Heart right ventricle (tissue), 16 donors: ENCODE data around the gene SEMA3F. TPM values are rescaled to one million over a fixed set of nuclear protein-coding genes. Genes with fewer than 3 reads are reported as not detected.

Experiments
- ATAC-seq, 8 donors: fragments of 200-7000 bp; cut with Tn5 transposase; one replicate each; pipeline ENCODE4 v1.9.1; 2020; ENCODE audit warnings: mild to moderate bottlenecking in 8 of 8, moderate library complexity in 8 of 8, moderate number of reproducible peaks in 1 of 8
- DNase-seq, 2 donors: peaks; one replicate each; pipeline ENCODE4 v3.0.0-alpha.2; 2020
- H3K27ac ChIP-seq, 10 donors: fragments of 200-600 bp; sonication (generic) in 2 of 10; one replicate each; pipeline versions ENCODE4 v1.5.0 to v1.8.0; 2020 to 2022; ENCODE audit warnings: mild to moderate bottlenecking in 3 of 10
- H3K27me3 ChIP-seq, 7 donors: fragments of 200-600 bp; one replicate each; pipeline ENCODE4 v1.8.0; 2021 to 2022; ENCODE audit warnings: mild to moderate bottlenecking in 2 of 7
- H3K36me3 ChIP-seq, 9 donors: fragments of 200-600 bp; sonication (generic) in 1 of 9; one replicate each; pipeline versions ENCODE4 v1.5.0 to v1.8.0; 2020 to 2022; ENCODE audit warnings: mild to moderate bottlenecking in 2 of 9
- H3K4me1 ChIP-seq, 9 donors: fragments of 200-600 bp; sonication (generic) in 1 of 9; one replicate each; pipeline versions ENCODE4 v1.5.0 to v1.8.0; 2020 to 2022; ENCODE audit warnings: mild to moderate bottlenecking in 4 of 9
- H3K4me3 ChIP-seq, 10 donors: fragments of 200-600 bp; sonication (generic) in 2 of 10; one replicate each; pipeline versions ENCODE4 v1.5.0 to v1.8.0; 2020 to 2022; ENCODE audit warnings: mild to moderate bottlenecking in 7 of 10, moderate library complexity in 2 of 10
- H3K9me3 ChIP-seq, 11 donors: fragments of 200-600 bp in 10 of 11; sonication (generic) in 2 of 11; one replicate each; pipeline versions ENCODE4 v1.5.0 to v1.8.0; 2013 to 2022; ENCODE audit warnings: mild to moderate bottlenecking in 2 of 11, control low read depth in 1 of 11, moderate library complexity in 1 of 11
- CTCF ChIP-seq, 9 donors: fragments of 200-600 bp; sonication (generic) in 2 of 9; IDR thresholded peaks; one replicate each; pipeline versions ENCODE4 v1.5.0 to v1.8.0; 2021 to 2022; ENCODE audit warnings: antibody characterized with exemption in 9 of 9, mild to moderate bottlenecking in 5 of 9, moderate library complexity in 1 of 9
- WGBS, 2 donors: extraction: QIAGEN DNeasy Blood & Tissue Kit; methylation state at CpG; one replicate each; pipeline ENCODE4 v1.1.7; 2013; ENCODE audit warnings: inconsistent platforms in 1 of 2; 5-methylcytosine and 5-hydroxymethylcytosine counted together
- intact Hi-C, 10 donors: fragments of 100-400 bp; cut with DNase I; formaldehyde crosslinking; loops; one replicate each; pipeline versions ENCODE4 v1.11.1 to v1.14.2; 2022
- polyA plus RNA-seq, 2 donors: library from polyadenylated mRNA; stranded (reverse); fragments of 200-250 nt; gene quantifications; one replicate each; pipeline ENCODE4 v1.2.3, GENCODE V29; 2013
- total RNA-seq, 10 donors: library from RNA; stranded (reverse); fragmentation: NEBNext Ultra II Directional in 3 of 10; extraction: Animal tissue kit (Norgen Biotek cat#: 25700) in 3 of 10; gene quantifications; one replicate each; pipeline versions ENCODE4 v1.2.1 to v1.2.4, GENCODE V29; 2021 to 2023
- donor health status: Arrhythmogenic right ventricular cardiomyopathy.
- donor health status: ischemic (EF 13 %, LVEDD 7.1; RV severe dilation, severe dysfunction).
- donor health status: healthy with polysubstance abuse.
- donor health status: DM: no; HTN: yes; CAD: no.
- donor health status: DM: no; HTN: no; CAD: no.
- donor health status: ischemic (EF 25% LVEDD 6.9; RV normal size, moderate dysfunction).
- donor health status: ischemic (EF 25% LVEDD 5.7; RV mildly dilated, moderate dysfunction).
- donor health status: healthy.
- donor health status: DM: yes; HTN: yes; CAD: no.
- donor health status: Ischemic cardiomyopathy.
- donor health status: ischemic (EF 35%, LVEDD 5.7; RV mildly dilated, moderate dysfunction).
- donor health status: nonischemic (EF 11% LVEDD 7.7; RV severe dilation, severe dysfunction).
- donor health status: DM: yes; HTN: yes; CAD: no.
- donor health status: PGD.
- donor health status: ischemic (EF 29% LVEDD 5.4; RV normal size, mild dysfunction).
- donor health status: nonischemic (EF 23%, LVEDD 6.1; RV moderate dilation, normal function).

SEMA3F gene
- total and polyA plus RNA-seq, 12 donors = 5.1 to 37.2 (median 12.3) TPM

DNA sequence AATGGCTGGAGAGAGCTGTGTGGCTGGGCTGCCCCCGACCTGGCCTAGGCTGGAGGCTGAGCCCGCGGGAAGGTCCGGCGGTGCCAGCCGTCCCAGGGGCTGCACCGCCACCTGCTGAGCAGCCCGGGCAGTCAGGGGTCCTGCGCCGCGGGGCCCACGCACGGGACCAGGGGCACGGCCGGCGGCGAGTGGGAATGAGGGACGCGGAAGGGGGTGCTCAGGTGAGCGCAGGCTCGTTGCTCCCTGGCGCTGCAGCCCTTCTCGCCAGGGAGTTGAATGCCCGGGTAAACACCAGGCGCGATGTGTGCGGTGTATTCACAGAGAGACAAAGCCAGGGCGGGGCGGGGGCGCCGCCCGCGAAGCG is 666 bp upstream of the SEMA3F start:
- TF ChIP-seq CTCF (IDR thresholded peaks at IDR 0.05) = peak in 7 of 9 donors; percentile 9 to 54 (median 25)
- Histone ChIP-seq H3K27ac (peak overlapping the region in 3 of 10 donors; percentile 74 to 88 (median 81)), H3K36me3 (no peaks in the 10 kb centered on the region), H3K4me3 (peak overlapping the region; percentile 14 to 67 (median 60)), H3K9me3 (no peaks in the 10 kb centered on the region), H3K27me3 (peaks cover 0 to 41% (median 0%) of the 10 kb centered on the region in 7 donors), H3K4me1 (peaks cover 5 to 40% (median 24%) of the 10 kb centered on the region in 9 donors)
- intact Hi-C loops = loop anchor here in 3 of 10 donors (2.0 to 5.0 kb wide), 3 partner anchors 33 to 34 kb away; no protein-coding TSS in a partner anchor
- peak in 7 of 8 donors; percentile 27 to 65 (median 32) for ATAC-seq
- 5 to 8% methylated on average over 31 to 34 of the region's 34 CpGs for WGBS, 2 donors
- DNase-seq = no peak

DNA sequence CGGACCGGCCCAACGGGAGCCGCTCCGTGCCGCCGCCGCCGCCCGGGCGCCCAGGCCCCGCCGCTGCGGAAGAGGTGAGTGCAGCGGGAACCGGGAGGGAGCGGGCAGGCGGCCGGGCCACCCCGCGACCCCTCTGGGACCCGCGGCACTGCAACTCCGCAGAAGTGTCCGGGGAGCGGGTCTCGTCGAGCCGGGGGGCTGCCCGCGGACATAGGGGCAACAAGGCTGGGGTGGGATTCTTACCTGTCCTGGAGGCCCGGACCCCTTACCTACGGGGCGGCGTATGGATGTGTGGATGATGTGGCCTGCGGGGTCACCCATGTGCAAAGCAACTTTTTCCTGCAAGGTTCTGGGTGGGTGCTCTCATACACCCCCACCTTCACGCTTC is 361 bp downstream of the SEMA3F start:
- DNase-seq (no peak), ATAC-seq (no peak)
- WGBS, 2 donors = 3 to 4% methylated on average over 33 to 37 of the region's 37 CpGs
- intact Hi-C loops = loop anchor here in 3 of 10 donors (1.0 to 2.0 kb wide), 3 partner anchors 33 to 35 kb away; no protein-coding TSS in a partner anchor
- no peak for TF ChIP-seq CTCF (IDR thresholded peaks at IDR 0.05)
- peak overlapping the region; percentile 68 to 91 (median 84) for H3K27ac ChIP-seq
- peaks cover 5 to 51% (median 32%) of the 10 kb centered on the region in 9 donors for H3K4me1 ChIP-seq
- H3K4me3 ChIP-seq = peak overlapping the region; percentile 19 to 67 (median 60)
- H3K27me3 ChIP-seq = peaks cover 0 to 41% (median 0%) of the 10 kb centered on the region in 7 donors
- H3K9me3 ChIP-seq = no peaks in the 10 kb centered on the region
- no peaks in the 10 kb centered on the region for H3K36me3 ChIP-seq

DNA sequence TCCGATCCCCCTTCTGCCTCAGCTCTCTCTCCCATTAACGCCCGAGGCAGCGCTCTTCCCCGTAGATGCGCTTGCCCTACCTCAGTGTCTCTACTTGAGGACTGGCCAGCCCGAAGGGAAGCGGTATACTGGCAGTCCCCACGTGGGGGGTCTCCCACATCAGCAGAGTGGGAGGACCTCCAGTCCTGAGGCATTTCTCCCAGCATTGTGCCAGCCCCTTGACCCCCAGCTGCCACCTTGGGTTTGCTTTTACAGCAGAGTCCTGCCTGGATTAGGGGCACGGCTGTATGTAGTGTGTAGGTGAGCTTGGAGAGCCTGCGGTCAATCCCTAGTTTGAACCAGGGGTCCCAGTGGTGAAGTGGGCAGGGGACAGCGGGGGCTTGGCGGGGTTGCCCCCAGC is 767 bp downstream of the SEMA3F start:
- H3K27ac ChIP-seq = peak overlapping the region; percentile 68 to 91 (median 84)
- no peak for TF ChIP-seq CTCF (IDR thresholded peaks at IDR 0.05)
- 38 to 40% methylated on average over 13 of the region's 13 CpGs for WGBS, 2 donors
- no peaks in the 10 kb centered on the region for H3K9me3 ChIP-seq
- H3K4me3 ChIP-seq = peak overlapping the region; percentile 19 to 67 (median 60)
- ATAC-seq (no peak), DNase-seq (no peak)
- peaks cover 7 to 55% (median 32%) of the 10 kb centered on the region in 9 donors for H3K4me1 ChIP-seq
- no peaks in the 10 kb centered on the region for H3K36me3 ChIP-seq
- peaks cover 0 to 41% (median 0%) of the 10 kb centered on the region in 7 donors for H3K27me3 ChIP-seq
- intact Hi-C loops = loop anchor here in 3 of 10 donors (1.0 to 2.0 kb wide), 3 partner anchors 33 to 35 kb away; no protein-coding TSS in a partner anchor

GRCh38 chr3:50156549-50157493 is 1.7 kb downstream of the SEMA3F start:
- 47 to 58% methylated on average over 18 to 20 of the region's 20 CpGs for WGBS, 2 donors
- TF ChIP-seq CTCF (IDR thresholded peaks at IDR 0.05) = no peak
- H3K27me3 ChIP-seq = peaks cover 0 to 41% (median 0%) of the 10 kb centered on the region in 7 donors
- DNase-seq (no peak), ATAC-seq (peak in 2 of 8 donors; percentile 3 to 14)
- H3K27ac ChIP-seq = peak overlapping the region; percentile 68 to 91 (median 84)
- peaks cover 14 to 64% (median 32%) of the 10 kb centered on the region in 9 donors for H3K4me1 ChIP-seq
- H3K36me3 ChIP-seq = no peaks in the 10 kb centered on the region
- H3K9me3 ChIP-seq = no peaks in the 10 kb centered on the region
- intact Hi-C loops = loop anchor here in 1 of 10 donors (1.0 kb wide), 1 partner anchor 15 kb away; no protein-coding TSS in a partner anchor
- H3K4me3 ChIP-seq = peak overlapping the region; percentile 6 to 67 (median 60)
